ENCODE measurements around the gene BCAN. TPM values are rescaled to one million over a fixed set of nuclear protein-coding genes. Genes with fewer than 3 reads are reported as not detected.

Gene BCAN
- total and polyA plus RNA-seq, 10 donors: 0.10 to 0.11 TPM; not detected in 8

DNA sequence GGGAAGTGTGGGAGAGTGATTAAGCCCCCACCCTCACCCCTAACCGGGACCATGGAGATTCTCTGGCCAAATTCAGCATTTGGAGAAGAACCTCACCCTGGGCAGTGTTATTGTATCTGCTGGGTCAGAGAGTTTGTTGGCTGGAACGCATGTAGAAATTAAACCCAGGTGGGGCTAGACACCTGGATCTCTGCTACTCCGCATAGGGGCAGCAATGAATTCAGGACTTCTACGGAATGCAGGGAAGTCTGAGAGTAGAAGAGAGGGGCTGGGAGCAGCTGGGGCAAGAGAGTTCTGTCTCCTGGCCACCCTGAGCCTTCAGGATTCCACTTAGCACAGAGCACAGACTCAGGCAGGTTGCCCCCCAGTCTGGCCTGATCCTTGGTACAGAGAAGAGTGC, 67.1 kb downstream of the BCAN start:
- TF ChIP-seq, protein P1, sequence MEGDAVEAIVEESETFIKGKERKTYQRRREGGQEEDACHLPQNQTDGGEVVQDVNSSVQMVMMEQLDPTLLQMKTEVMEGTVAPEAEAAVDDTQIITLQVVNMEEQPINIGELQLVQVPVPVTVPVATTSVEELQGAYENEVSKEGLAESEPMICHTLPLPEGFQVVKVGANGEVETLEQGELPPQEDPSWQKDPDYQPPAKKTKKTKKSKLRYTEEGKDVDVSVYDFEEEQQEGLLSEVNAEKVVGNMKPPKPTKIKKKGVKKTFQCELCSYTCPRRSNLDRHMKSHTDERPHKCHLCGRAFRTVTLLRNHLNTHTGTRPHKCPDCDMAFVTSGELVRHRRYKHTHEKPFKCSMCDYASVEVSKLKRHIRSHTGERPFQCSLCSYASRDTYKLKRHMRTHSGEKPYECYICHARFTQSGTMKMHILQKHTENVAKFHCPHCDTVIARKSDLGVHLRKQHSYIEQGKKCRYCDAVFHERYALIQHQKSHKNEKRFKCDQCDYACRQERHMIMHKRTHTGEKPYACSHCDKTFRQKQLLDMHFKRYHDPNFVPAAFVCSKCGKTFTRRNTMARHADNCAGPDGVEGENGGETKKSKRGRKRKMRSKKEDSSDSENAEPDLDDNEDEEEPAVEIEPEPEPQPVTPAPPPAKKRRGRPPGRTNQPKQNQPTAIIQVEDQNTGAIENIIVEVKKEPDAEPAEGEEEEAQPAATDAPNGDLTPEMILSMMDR (IDR thresholded peaks at IDR 0.05 in 8 of 11, conservative IDR thresholded peaks at IDR 0.05 in 3 of 11): no peak
- H3K9me3 ChIP-seq: no peaks in the 10 kb centered on the region
- intact Hi-C loops (cut with DNase I; ENCODE audit: low total_unique reads): no loop called here
- no peak overlapping the region for H3K4me3 ChIP-seq
- 87 to 95% (median 92%) methylated on average over 4 of the region's 4 CpGs for WGBS, 5 donors
- peaks cover 0 to 31% (median 23%) of the 10 kb centered on the region in 7 donors for H3K27me3 ChIP-seq (replicated peaks in 1 of 7)
- no peak for DNase-seq
- peaks cover 21 to 38% (median 33%) of the 10 kb centered on the region in 6 donors for H3K4me1 ChIP-seq
- H3K36me3 ChIP-seq: peaks cover 0 to 9% (median 0%) of the 10 kb centered on the region in 6 donors
- H3K27ac ChIP-seq: no peak overlapping the region

Other genes with a start within 250 kb of the BCAN start
- gene MEF2D, start 141.3 kb upstream of the BCAN start, total RNA-seq: 100 to 1,000 TPM in 1 of 7 donors, 10 to 100 TPM in 6; 56.0 to 103 (median 71.4) TPM
- gene MEF2D, start 141.3 kb upstream of the BCAN start, polyA plus RNA-seq: 10 to 100 TPM in 1 of 3 donors, 1 to 10 TPM in 2; 7.4 to 22.5 (median 7.6) TPM
- gene IQGAP3, start 69.6 kb upstream of the BCAN start, total RNA-seq: 1 to 10 TPM in 3 of 7 donors, under 1 TPM in 4; 0.43 to 2.2 (median 0.86) TPM
- gene IQGAP3, start 69.6 kb upstream of the BCAN start, polyA plus RNA-seq: under 1 TPM; 0.24 to 0.47 (median 0.35) TPM
- 1 to 10 TPM; 2.3 to 6.4 (median 4.3) TPM for gene TTC24, start 62.4 kb upstream of the BCAN start, total RNA-seq
- gene TTC24, start 62.4 kb upstream of the BCAN start, polyA plus RNA-seq: 1 to 10 TPM; 2.7 to 5.0 (median 2.8) TPM
- gene NAXE, start 50.3 kb upstream of the BCAN start, total RNA-seq: 10 to 100 TPM; 34.7 to 50.5 (median 48.3) TPM
- 10 to 100 TPM; 48.1 to 74.7 (median 54.8) TPM for gene NAXE, start 50.3 kb upstream of the BCAN start, polyA plus RNA-seq
- 10 to 100 TPM; 14.9 to 49.6 (median 26.2) TPM for gene GPATCH4, start 40.6 kb upstream of the BCAN start, total RNA-seq
- gene GPATCH4, start 40.6 kb upstream of the BCAN start, polyA plus RNA-seq: 10 to 100 TPM; 12.3 to 25.4 (median 13.8) TPM
- 1 to 10 TPM in 1 of 7 donors, under 1 TPM in 2, not detected in 4; 0.20 to 1.1 (median 0.46) TPM for gene HAPLN2, start 22.7 kb upstream of the BCAN start, total RNA-seq
- gene HAPLN2, start 22.7 kb upstream of the BCAN start, polyA plus RNA-seq: under 1 TPM; 0.22 to 0.80 (median 0.27) TPM
- gene NES, start 35.3 kb downstream of the BCAN start, total RNA-seq: 100 to 1,000 TPM in 2 of 7 donors, 10 to 100 TPM in 5; 36.0 to 146 (median 58.3) TPM
- 10 to 100 TPM in 1 of 3 donors, 1 to 10 TPM in 2; 4.3 to 39.5 (median 6.7) TPM for gene NES, start 35.3 kb downstream of the BCAN start, polyA plus RNA-seq
- gene CRABP2, start 63.5 kb downstream of the BCAN start, total RNA-seq: 10 to 100 TPM in 1 of 7 donors, 1 to 10 TPM in 6; 1.2 to 13.1 (median 3.8) TPM
- 1 to 10 TPM; 1.2 to 5.3 (median 1.8) TPM for gene CRABP2, start 63.5 kb downstream of the BCAN start, polyA plus RNA-seq
- 10 to 100 TPM; 23.2 to 41.1 (median 32.4) TPM for gene METTL25B, start 86.4 kb downstream of the BCAN start, total RNA-seq
- 10 to 100 TPM; 33.0 to 43.8 (median 42.9) TPM for gene METTL25B, start 86.4 kb downstream of the BCAN start, polyA plus RNA-seq
- gene ISG20L2, start 86.6 kb downstream of the BCAN start, total RNA-seq: 10 to 100 TPM; 24.0 to 46.7 (median 33.8) TPM
- 10 to 100 TPM in 1 of 3 donors, 1 to 10 TPM in 2; 6.6 to 14.4 (median 9.8) TPM for gene ISG20L2, start 86.6 kb downstream of the BCAN start, polyA plus RNA-seq
- gene MRPL24, start 99.0 kb downstream of the BCAN start, total RNA-seq: 10 to 100 TPM; 15.2 to 45.3 (median 37.3) TPM
- 10 to 100 TPM; 64.8 to 83.5 (median 82.8) TPM for gene MRPL24, start 99.0 kb downstream of the BCAN start, polyA plus RNA-seq
- 100 to 1,000 TPM in 4 of 7 donors, 10 to 100 TPM in 3; 80.9 to 143 (median 110) TPM for gene HDGF, start 109.6 kb downstream of the BCAN start, total RNA-seq
- 100 to 1,000 TPM in 1 of 3 donors, 10 to 100 TPM in 2; 48.8 to 100 (median 66.0) TPM for gene HDGF, start 109.6 kb downstream of the BCAN start, polyA plus RNA-seq
- 10 to 100 TPM; 45.4 to 64.6 (median 57.9) TPM for gene PRCC, start 125.4 kb downstream of the BCAN start, total RNA-seq
- 10 to 100 TPM; 39.1 to 55.9 (median 52.5) TPM for gene PRCC, start 125.4 kb downstream of the BCAN start, polyA plus RNA-seq
- 10 to 100 TPM; 10.4 to 22.1 (median 15.1) TPM for gene SH2D2A, start 174.7 kb downstream of the BCAN start, total RNA-seq
- gene SH2D2A, start 174.7 kb downstream of the BCAN start, polyA plus RNA-seq: 1 to 10 TPM; 3.6 to 5.6 (median 5.2) TPM
- gene INSRR, start 217.0 kb downstream of the BCAN start, total RNA-seq: under 1 TPM in 3 of 7 donors, not detected in 4; 0.09 TPM
- gene INSRR, start 217.0 kb downstream of the BCAN start, polyA plus RNA-seq: under 1 TPM in 1 of 3 donors, not detected in 2; under 0.01 TPM
- gene NTRK1, start 218.7 kb downstream of the BCAN start, total RNA-seq: 1 to 10 TPM in 1 of 7 donors, under 1 TPM in 3, not detected in 3; 0.18 to 1.4 (median 0.48) TPM
- gene NTRK1, start 218.7 kb downstream of the BCAN start, polyA plus RNA-seq: under 1 TPM in 2 of 3 donors, not detected in 1; 0.09 to 0.22 TPM

Measured in spleen (tissue), 11 donors.